GM20431 (cell line): ENCODE data around the gene NRL.
"Not testable (repeated sequence)": the region's sequence is repeated elsewhere in the genome, so short reads cannot be mapped to it uniquely, and the experiment has no call there.

Experiments used
- in situ Hi-C: fragments of 300-500 bp; cut with MseI, MboI; formaldehyde crosslinking; loops from one replicate; pipeline ENCODE4 v1.15.0; 2020; ENCODE audit warnings: low sequenced_read_pairs; ENCODE audit not compliant: unreplicated experiment

Gene NRL

DNA sequence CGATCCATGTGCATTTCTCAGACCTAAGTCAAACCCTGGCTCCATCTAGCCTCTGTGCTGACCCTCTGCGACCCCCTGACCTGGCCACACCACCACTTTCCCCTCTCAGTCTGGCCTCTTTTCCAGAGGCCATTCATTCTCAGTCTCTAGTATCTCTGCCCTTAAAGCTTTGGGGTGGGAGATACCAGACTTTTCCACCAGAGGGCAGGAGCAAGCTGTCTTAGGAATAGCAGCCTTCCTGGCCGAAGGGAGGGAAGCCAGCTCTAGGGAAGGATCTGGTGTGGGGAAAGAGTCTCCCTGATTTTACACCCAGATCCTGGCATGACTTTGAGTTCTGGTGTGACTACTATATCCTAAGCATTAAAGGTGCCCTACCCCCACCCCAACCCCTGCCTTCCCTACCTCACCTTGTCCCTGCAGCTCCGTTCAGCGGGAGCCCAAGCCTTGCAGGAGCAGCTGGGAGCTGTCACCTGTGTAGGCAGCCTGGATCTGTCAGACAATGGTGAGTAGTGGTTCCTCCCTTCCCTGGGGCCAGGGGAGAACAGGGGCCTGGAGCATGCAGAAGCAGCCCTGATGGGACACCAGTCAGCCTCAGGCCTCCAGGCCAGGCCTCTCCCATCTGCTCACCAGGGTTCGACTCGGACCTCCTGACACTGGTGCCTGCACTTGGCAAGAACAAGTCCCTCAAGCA lies 56.3 kb downstream of the NRL start:
- in situ Hi-C loops = no loop called here

DNA sequence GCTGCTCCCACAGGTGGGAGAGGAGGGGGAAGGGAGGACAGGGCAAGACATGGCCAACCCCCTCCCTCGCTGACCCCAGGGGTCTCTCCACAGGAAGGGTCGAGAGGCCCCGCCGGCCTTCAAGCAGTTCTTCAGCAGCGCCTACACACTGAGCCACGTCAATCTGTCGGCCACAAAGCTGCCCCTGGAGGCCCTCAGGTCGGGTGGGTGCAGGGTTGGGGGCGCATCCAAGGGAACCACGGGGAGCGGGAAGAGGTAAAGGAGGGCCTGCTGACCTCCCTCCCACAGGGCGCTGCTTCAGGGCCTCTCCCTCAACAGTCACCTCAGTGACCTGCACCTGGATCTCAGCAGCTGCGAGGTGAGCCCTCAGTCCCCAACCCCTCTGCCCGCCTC lies 56.9 kb downstream of the NRL start:
- in situ Hi-C loops = no loop called here

DNA sequence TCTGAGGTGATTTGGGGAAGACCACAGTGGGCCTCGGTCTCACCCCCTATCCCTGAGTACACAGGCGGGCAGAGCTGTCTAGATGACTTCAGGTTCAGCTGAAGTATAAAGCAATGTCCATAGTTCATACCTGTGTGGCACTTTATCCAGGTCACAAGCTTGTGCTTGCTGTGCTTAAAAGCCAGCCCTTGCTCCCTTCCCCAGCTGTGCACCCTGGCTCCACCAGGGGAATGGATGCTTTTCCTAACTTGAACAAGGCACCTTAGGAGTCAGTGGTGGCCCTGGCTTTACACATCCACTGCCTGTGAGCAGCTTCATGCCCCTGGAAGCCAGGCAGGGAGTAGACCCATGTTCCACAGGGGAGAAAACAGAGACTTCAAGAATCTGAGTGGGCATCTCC lies 57.5 kb downstream of the NRL start:
- in situ Hi-C loops = no loop called here

DNA sequence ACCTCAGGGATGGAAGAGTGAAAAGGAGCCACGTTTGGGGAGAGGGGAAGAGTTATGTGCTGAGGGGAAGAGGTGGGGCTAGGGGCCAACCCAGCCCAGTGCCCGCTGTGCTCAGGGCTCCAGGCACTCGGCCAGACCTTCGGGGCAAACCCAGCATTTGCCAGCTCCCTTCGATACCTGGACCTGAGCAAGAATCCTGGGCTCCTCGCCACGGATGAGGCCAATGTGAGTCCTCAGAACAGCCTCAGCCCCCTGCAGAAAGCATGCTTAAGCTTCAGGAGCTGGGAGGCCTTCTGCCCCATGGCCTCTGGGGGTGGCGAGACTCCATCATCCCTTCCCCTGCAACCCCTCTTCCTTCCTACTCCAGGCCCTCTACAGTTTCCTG lies 58.0 kb downstream of the NRL start:
- in situ Hi-C loops = no loop called here

DNA sequence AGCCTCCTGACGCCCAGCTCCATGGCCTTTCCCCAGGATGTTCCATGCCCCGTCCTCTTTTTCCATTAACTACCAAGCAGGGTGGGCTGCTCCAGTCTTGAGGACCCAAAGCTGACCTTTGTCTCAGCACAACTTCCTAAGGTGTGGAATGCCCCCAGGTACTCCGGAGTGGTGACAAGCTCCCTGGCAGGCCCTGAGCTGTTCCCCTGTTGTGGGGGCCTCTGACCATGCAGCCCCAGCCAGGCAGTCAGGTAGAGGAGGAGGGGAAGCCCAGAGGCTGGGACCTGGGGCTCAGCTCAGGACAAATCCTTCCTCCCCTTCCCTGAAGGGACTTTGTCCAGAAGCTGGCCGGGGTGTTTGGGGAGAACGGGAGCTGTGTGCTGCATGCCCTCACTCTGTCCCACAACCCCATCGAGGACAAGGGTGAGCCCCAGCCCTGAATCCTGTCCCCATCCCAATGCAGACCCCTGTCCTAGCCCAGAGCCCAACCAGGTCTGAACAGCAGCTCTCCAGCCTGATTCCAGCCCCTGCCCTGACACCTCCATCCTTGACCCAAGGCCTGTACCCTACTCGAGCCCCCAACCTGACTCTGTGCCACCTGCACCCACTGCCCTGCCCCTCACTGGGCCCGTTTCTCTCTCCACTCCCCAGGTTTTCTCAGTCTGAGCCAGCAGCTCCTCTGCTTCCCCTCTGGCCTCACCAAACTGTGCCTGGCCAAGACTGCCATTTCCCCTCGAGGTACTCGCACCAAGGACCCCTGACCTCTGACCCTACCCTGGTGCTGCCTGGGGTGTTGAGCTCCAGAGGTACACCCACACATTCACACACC lies 58.6 kb downstream of the NRL start:
- in situ Hi-C loops = no loop called here

DNA sequence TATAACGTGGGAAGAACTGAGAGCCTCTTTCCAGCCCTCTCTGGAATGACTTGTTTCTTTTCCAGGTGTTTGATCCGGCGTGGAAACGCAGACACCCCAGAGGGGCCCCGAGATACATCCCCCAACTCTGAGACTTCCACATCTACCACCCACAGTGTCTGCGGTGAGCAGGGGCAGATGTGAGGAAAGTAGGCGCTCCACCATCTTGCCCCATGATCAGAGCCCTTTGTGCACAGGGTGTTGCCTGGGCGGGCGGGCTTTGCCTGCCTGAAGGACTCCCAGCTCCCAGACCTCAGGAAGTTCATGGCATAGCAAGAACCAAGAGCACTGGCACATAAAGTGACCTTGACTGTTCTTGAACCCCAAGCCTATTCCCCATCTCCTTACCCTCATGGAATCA lies 60.1 kb downstream of the NRL start:
- in situ Hi-C loops = no loop called here

DNA sequence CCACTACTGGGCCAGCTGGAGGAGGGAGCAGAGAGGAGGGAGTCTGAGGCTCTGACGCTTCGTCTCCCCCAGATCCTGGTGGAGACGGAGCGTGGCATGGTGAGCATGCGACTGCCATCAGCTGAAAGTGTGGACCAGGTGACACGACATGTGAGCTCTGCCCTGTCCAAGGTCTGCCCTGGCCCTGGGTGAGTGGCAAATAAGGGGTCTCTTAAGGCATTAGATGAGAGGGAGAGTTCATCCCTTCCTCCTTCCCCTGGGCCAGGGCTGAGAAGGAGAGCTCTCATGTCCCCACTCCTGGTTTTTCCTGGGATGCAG lies 60.5 kb downstream of the NRL start:
- in situ Hi-C loops = no loop called here

DNA sequence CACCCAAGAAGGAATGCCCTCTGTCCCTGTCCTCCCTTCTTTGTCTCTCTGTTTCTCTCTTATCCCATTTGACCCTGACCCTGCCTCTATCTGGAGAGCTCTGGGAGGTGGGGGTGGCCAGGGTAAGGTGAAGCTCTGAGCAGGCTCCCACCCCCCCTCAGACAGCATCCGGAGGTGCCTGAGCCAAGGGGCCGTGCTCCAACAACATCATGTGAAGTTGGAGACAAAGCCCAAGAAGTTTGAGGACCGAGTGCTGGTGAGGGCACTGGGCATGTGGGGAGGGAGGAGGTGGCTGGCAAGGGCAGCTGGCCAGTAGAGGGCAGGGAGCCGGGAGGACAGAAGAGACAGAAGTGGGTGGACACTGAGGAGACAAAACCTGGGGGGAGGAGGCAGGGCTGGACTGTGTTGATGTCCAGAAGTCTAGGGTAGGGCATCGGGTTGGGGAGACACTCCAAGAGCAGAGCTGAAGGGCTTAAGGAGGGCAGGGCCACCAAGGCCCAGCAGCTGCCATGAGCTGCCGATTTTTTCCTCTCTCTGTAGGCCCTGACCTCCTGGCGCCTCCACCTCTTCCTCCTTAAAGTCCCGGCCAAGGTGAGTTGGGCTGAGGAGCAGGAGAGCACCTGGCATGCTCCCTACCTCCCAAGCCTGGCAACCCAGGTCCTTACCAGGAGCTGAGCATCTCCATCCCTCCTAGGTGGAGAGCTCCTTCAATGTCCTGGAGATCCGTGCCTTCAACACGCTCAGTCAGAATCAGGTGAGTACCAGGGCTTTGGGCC lies 61.0 kb downstream of the NRL start:
- in situ Hi-C loops = no loop called here

DNA sequence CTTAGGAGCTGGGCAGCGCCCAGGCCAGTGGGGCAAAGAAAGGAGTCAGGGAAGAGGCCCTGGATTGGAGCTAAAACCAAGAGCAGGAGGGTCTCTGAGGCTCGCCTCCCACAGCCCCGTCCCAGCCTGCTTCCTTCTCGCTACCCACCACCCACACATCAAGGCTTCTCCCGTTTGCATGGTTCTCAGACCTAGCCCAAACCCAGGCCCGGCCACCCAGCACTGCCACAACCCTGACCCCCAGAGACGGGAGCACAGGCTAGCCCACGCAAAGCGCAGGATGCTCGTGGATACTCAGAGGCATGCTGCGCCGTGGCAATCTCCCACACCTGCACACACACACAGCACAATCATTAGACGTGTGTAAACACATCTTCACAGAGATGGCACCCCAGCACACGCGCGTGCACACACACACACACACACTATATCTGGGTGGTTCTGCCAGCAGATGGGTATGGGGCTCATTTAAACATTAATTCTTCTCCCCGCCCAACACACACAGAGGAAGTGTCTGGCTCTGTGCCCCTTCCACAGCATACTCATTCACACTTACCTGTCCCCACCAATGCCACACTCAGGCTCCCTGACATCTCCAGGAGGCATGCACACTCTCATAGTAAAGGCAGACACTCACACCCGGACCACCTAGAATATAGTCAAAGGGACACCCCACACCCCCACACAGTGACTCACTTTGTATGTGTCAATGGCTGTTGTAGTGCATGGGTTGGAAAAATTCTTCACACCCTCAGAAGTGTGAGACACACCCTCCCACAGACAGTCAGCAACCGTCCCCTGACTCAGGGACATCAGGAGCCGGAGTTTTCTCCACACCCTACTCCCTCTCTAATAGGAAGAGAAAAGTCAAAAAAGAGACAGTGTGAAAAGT lies 61.8 kb downstream of the NRL start:
- in situ Hi-C loops = no loop called here

DNA sequence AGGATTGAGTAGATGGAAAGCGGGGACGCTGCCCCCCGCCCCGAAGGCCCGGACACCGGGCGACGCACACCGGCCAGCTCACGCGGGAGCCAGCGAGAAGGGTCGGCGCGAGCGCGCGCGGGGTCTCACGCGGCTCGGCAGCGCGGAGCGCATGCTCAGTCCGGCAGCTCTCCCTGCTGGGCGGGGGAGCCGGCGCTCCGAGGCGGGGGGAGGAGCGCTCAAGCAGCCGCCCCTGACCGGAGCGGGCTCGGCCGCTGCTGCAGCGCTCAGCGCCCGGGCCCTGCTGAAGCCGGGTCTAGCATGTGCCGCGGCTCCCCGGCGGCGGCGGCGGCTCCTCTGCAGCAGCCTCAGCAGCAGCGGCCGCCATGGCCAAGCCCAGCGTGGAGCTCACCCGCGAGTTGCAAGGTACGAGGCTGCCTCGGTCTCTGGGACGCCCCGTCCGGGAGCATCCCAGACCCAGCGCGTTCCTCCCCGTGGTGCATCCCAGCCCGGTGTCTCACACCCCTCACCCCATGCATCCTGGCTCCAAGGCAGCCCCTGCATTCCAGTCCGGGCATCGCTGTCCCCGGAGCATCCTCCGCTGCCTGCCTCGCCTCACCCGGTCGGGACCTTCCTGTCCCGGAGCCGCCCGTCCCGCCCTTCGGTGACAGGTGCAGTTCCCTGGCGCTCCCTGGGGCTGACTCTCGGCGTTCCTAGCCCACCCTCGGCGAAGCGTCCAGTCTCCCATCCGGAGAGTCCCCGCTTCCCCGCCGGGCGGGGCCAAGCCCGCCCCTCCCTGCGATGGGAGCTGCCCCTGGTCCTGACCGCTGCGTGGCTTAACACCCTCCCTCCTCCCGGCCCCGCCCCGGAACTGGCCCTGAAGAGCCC lies 62.7 kb downstream of the NRL start, which contains the start of gene CARMIL3:
Gene CARMIL3, plus strand, starts transcription at position 221 of the 867 bp plus-strand sequence. Its CDS starts 145 bp downstream, at position 366.
- in situ Hi-C loops = no loop called here

DNA sequence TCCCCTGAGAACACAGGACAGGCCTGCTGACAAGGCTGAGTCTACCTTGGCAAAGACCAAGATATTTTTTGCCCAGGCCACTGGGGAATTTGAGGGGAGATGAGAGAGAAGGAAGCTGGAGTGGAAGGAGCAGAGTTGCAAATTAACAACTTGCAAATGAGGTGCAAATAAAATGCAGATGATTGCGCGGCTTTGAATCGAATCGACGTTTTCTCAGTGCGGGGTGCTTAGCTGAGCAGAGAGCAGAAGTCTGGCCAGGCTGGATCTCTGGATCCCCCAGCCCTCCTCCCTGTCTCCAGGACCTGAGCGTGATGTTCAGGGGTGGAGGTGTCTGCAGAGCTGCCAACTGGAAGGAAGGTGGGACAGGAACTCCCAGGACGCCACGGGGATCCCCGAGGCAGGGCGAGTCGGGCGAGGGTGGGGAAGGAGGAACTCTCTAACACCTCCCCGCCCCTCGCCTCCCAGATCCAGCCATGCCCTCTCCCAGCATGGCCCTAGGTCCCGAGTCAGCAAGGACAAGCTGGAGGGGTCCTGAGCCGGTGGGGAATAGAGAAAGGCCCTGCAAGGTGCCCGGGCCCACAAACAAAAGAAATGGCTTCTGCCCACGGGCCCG lies 63.5 kb downstream of the NRL start:
- in situ Hi-C loops = no loop called here

DNA sequence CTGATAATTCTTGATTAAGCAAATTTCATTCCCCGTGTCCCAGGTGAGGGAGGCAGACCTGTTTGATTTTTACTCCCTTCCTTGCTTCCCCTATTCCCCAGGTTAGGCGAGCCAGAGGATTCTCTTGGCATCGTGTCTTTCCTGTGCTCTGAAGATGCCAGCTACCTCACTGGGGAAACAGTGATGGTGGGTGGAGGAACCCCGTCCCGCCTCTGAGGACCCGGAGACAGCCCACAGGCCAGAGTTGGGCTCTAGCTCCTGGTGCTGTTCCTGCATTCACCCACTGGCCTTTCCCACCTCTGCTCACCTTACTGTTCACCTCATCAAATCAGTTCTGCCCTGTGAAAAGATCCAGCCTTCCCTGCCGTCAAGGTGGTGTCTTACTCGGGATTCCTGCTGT lies 64.0 kb downstream of the NRL start:
- in situ Hi-C loops = not testable (repeated sequence)

DNA sequence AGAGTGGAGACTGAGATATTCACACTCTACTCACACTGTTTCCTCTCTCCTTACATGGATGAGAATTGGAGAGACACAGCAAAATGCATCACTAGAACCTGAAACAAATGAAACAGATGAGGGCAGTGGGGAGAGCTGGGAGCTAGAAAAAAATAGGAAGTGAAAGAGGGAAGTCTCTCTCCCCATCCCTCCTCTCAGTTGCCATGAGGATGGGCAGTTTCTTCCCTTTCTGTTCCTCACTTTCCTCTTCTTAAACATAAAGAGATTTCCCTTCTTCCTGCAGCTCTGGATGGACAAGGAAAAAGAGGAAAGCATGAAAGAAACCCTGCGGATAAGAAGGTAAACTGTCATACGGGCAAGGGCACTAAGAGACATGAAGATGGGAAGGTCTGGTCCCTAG lies 65.7 kb downstream of the NRL start:
- in situ Hi-C loops = not testable (repeated sequence)

DNA sequence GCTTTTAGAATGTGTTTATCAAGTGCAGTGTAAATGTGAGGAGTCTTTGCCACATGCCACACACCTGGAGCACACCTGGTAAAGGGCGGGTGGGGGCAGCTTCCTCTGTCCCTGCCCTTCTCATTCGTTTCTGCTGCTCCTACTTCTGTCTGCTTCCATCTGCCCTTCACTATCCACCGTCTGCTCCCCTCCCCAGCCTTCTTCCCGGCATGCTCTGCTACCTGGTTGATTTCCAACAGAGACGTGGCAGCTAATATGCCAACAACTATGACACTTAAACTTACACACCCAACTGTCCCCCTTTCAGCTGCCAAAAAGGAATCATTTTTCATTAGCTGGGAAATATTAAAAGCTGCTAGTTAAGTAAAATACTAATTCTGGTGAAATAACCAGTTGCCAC lies 72.0 kb downstream of the NRL start:
- in situ Hi-C loops = no loop called here

DNA sequence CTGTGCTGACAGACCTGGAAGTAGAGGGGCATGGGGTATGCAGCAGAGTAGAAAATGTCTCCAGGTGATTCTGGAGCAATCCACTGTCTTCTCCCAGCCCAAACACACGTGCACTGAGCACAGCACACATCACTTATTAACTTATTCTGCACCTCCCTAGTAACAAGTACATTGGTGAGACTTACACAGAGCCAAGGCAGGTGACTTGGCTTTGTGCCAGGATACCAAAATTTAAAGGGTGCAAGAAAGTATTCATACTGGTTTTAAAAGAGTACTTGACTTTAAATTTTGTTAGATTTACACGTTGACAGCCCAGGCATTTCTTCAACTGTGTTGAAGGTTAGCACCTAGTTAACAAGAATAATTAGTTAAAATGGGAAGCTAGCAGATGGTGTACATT lies 74.1 kb downstream of the NRL start:
- in situ Hi-C loops = no loop called here

DNA sequence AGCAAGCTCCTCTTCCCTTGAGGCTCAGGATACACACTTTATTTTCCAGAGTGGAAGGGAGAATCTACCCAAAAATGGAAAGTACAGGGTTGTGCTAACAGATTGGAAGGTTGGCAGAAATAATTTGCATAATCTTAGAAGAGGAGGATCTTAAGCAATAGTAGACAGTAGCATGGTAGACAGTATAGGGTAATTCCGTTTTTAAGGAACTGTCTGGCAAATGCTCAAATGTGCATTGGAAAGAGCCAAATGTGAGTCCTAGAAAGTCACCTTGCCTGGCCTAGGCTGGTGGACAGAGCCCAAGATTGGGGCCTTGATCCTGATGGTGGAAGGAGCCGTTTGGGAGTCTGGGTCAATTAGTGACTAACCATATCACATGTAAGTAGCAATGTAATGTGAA lies 76.1 kb downstream of the NRL start:
- in situ Hi-C loops = no loop called here

DNA sequence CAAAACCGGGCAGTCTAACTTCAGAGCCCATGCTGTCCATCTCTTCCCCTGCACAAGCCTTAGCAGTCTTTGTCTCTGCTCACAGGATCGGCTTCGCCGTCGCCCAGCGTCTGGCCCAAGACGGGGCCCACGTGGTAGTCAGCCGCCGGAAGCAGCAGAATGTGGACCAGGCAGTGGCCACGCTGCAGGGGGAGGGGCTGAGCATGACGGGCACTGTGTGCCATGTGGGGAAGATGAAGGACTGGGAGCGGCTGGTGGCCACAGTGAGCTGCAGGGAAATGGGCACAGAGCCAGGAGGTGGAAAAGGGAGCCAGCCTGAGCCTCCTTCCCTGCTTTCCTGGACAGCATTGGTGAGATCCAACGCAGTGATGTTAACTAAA lies 77.1 kb downstream of the NRL start:
- in situ Hi-C loops = no loop called here

DNA sequence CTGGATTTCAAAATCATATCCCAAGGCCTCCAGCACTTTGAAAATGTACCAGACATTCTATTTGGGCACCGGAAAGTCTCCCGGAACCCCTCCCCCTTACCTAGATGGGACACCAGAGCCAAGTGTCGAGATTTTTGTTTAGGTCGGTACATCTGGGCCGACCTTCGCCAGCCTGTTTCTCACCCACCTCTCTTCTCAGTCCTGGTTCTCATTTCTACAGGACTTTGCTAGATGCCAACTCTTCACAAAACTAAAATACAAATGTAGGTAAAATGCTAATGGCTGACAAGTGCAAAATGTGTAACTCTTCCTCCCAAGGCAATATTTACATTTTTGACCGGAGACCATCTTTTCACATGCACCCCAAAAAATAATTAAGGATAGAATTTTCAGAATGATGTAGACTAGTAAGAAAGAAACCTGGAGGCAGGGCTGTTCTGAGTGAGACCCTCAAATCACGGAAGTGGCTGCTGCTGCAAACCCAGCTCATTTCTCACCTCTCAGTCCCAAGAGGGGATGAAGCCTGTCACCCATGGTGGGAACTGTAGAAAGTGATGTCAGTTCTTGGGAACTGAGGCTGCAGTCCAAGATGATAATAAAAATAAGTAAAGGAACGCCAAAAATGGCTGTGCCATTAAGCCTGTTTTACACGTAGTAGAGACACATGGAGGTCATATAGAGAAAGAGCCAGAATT lies 77.6 kb downstream of the NRL start:
- in situ Hi-C loops = not testable (repeated sequence)
